Colonic mucosa (tissue), 4 donors: ENCODE measurements around the gene MGST2. TPM values are rescaled to one million over a fixed set of nuclear protein-coding genes. Genes with fewer than 3 reads are reported as not detected.
"Not testable (repeated sequence)": the region's sequence is repeated elsewhere in the genome, so short reads cannot be mapped to it uniquely, and the experiment has no call there.

Experiments
- DNase-seq: peaks from one replicate; pipeline ENCODE4 v3.0.0-alpha.2; 2020
- H3K27ac ChIP-seq: fragments of 200-600 bp; one replicate; pipeline ENCODE4 v1.8.0; 2021
- H3K27me3 ChIP-seq: fragments of 200-600 bp; one replicate; pipeline ENCODE4 v1.8.0; 2021
- H3K36me3 ChIP-seq: fragments of 200-600 bp; one replicate; pipeline ENCODE4 v1.8.0; 2021
- H3K4me1 ChIP-seq: fragments of 200-600 bp; one replicate; pipeline ENCODE4 v1.8.0; 2021; ENCODE audit warnings: mild to moderate bottlenecking
- H3K4me3 ChIP-seq: fragments of 200-600 bp; one replicate; pipeline ENCODE4 v1.8.0; 2021
- H3K9ac ChIP-seq, 2 donors: one replicate each; pipeline ENCODE4 v1.7.0; 2013; ENCODE audit warnings: control low read depth in 2 of 2, low read depth in 2 of 2, low read length in 2 of 2
- H3K9me3 ChIP-seq: fragments of 200-600 bp; one replicate; pipeline ENCODE4 v1.8.0; 2021
- intact Hi-C: fragments of 100-400 bp; cut with DNase I; formaldehyde crosslinking; loops from one replicate; pipeline ENCODE4 v1.14.1; 2022
- total RNA-seq, 2 donors: library from RNA; stranded (reverse); fragmentation: NEBNext Ultra II Directional in 1 of 2; extraction: Animal tissue kit (Norgen Biotek cat#: 25700) in 1 of 2; gene quantifications; one replicate each; pipeline ENCODE4 v1.2.1, GENCODE V29; 2021
- TF ChIP-seq, protein P1 (sequence below): fragments of 200-600 bp; IDR thresholded peaks from one replicate; pipeline ENCODE4 v1.8.0; 2022; ENCODE audit warnings: antibody characterized with exemption, mild to moderate bottlenecking
- donor health status: healthy.
- donor health status: DM: no; HTN: no; CAD: no.
- donor health status: DM: no; HTN: no; CAD: no.

The MGST2 gene
- total RNA-seq, 2 donors from 2014 or later, result 105 to 157 TPM

DNA sequence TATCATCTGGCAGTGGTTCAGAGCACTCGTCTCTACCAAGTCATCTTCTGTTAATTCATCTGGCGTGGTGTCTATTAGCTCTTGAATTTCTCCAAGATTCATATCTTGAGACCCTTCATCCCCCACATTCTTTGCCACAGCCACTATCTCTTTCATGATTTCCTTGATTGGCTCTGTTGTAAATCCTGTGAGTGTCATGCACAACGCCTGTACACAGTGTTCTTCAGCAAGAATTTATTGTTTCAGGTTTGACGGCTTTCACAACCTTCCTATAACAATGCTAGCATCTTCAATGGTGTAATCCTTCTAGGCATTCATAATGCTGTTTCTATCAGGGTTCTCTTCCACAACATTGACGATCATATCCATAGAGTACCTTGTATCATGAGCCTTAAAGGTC is 30.9 kb downstream of the MGST2 start:
- no peaks in the 10 kb centered on the region for H3K9me3 ChIP-seq
- TF ChIP-seq, protein P1, sequence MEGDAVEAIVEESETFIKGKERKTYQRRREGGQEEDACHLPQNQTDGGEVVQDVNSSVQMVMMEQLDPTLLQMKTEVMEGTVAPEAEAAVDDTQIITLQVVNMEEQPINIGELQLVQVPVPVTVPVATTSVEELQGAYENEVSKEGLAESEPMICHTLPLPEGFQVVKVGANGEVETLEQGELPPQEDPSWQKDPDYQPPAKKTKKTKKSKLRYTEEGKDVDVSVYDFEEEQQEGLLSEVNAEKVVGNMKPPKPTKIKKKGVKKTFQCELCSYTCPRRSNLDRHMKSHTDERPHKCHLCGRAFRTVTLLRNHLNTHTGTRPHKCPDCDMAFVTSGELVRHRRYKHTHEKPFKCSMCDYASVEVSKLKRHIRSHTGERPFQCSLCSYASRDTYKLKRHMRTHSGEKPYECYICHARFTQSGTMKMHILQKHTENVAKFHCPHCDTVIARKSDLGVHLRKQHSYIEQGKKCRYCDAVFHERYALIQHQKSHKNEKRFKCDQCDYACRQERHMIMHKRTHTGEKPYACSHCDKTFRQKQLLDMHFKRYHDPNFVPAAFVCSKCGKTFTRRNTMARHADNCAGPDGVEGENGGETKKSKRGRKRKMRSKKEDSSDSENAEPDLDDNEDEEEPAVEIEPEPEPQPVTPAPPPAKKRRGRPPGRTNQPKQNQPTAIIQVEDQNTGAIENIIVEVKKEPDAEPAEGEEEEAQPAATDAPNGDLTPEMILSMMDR, result no peak
- no peaks in the 10 kb centered on the region for H3K4me1 ChIP-seq
- no peaks in the 10 kb centered on the region for H3K36me3 ChIP-seq
- H3K27me3 ChIP-seq, result no peaks in the 10 kb centered on the region
- intact Hi-C loops, result no loop called here
- H3K27ac ChIP-seq, result no peak overlapping the region
- no peak overlapping the region for H3K9ac ChIP-seq
- no peak overlapping the region for H3K4me3 ChIP-seq
- DNase-seq, result no peak

DNA sequence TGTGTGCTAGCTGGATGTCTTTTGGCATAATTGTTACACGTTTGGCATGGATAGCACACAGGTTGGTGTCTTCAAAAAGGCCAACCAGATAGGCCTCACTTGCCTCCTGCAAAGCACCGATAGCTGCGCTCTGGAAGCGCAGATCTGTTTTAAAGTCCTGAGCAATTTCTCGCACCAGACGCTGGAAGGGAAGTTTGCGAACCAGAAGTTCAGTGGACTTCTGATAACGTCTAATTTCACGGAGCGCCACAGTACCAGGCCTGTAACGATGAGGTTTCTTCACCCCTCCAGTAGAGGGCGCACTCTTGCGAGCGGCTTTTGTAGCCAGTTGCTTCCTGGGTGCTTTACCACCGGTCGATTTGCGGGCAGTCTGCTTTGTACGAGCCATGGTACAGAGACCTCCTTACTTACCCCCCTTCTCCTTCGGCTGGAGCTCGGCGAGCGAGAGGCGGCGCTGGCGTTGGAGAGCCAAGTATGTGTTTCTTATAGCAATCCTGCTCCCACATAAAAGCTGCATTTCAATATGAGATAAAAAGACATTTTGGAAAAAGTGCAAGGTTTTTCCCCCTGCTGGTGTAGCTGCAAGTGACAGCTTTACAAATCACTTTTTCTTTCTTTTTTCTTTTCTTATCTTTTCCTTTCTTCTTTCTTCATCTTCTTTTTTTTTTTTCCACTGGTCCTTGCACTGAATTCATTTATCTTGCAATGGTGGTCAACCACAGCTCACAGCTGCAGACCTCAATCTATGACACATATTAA is 32.7 kb downstream of the MGST2 start:
- H3K27me3 ChIP-seq, H3K9me3 ChIP-seq, H3K27ac ChIP-seq, H3K9ac ChIP-seq, intact Hi-C loops, DNase-seq, H3K4me1 ChIP-seq, H3K4me3 ChIP-seq, H3K36me3 ChIP-seq: not testable (repeated sequence)

DNA sequence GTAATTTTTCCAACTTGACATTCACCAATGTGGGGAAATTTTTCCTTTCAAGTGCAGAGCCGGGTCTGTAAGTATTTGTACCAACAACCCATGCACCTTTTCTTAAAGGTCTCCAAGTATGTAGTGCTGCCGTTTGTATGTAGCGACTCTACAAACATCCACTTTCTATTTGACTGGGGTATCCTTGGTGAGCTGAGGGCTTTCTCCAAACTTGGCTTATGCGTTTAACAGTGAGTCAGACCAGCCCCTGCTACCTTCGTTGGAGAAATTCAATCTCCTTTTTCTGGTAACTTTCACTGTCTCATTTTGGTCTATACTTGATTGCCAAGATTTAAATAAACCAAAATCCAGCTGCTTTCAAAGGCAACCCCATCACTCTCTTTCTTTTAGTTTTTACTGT is 34.9 kb downstream of the MGST2 start:
- H3K9me3 ChIP-seq, result no peaks in the 10 kb centered on the region
- H3K27me3 ChIP-seq, result no peaks in the 10 kb centered on the region
- TF ChIP-seq, protein P1, result no peak
- H3K36me3 ChIP-seq, result no peaks in the 10 kb centered on the region
- no peak overlapping the region for H3K27ac ChIP-seq
- intact Hi-C loops, result no loop called here
- no peak for DNase-seq
- no peak overlapping the region for H3K9ac ChIP-seq
- no peak overlapping the region for H3K4me3 ChIP-seq
- H3K4me1 ChIP-seq, result no peaks in the 10 kb centered on the region

DNA sequence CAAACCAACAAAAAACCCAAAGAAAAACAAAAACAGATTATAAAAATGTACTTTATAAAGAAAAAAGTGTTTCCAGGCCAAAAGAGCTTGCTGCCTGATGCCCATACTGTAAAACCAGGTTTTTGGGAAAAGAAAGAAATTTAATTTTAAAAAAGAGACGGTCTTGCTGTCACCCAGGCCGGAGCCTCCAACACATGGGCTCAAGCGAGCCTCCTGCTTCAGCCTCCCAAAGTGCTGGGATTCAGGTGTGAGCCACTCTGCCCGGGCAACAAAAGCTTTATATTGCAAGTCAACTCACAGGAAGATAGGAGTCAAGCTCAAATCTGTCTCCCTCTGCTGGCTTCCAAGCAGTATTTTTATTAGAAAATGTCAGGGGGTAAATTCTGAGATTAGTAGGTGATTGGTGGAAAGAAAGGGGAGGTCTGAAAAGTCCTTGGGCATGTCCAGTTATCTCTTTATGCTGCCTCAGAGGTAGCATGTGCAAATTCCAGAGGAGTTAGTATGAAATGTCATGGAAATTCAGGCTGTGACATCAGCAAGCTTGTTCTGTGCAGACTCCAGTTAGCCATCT is 39.4 kb downstream of the MGST2 start:
- Histone ChIP-seq H3K4me1 (no peaks in the 10 kb centered on the region), H3K27ac (no peak overlapping the region), H3K9me3 (no peaks in the 10 kb centered on the region), H3K27me3 (no peaks in the 10 kb centered on the region), H3K4me3 (no peak overlapping the region), H3K9ac (no peak overlapping the region), H3K36me3 (no peaks in the 10 kb centered on the region)
- DNase-seq, result no peak
- intact Hi-C loops, result no loop called here
- TF ChIP-seq, protein P1, result no peak

DNA sequence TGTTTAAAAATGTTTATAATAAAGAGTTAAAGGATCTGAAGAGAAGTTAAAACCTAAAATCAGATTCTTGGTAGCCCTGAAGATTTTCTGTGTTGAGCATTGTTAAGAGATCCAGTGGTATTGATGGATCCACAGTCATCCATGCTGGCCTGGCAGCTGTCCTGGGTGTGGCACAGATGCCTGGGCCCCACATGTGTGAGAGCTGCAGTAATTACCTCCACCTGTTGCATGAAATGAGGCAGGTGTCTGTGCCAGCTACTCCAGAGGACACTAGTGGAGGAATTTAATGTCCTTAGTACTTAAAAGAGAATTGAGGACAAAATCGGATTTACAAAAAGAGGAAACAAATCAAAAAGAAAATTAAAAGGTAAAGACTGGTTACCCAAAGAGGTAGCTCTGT is 44.0 kb downstream of the MGST2 start:
- H3K4me1 ChIP-seq, result no peaks in the 10 kb centered on the region
- no peaks in the 10 kb centered on the region for H3K9me3 ChIP-seq
- intact Hi-C loops, result no loop called here
- H3K27me3 ChIP-seq, result no peaks in the 10 kb centered on the region
- no peak overlapping the region for H3K4me3 ChIP-seq
- no peak overlapping the region for H3K9ac ChIP-seq
- TF ChIP-seq, protein P1, result no peak
- DNase-seq, result no peak
- H3K36me3 ChIP-seq, result no peaks in the 10 kb centered on the region
- no peak overlapping the region for H3K27ac ChIP-seq

DNA sequence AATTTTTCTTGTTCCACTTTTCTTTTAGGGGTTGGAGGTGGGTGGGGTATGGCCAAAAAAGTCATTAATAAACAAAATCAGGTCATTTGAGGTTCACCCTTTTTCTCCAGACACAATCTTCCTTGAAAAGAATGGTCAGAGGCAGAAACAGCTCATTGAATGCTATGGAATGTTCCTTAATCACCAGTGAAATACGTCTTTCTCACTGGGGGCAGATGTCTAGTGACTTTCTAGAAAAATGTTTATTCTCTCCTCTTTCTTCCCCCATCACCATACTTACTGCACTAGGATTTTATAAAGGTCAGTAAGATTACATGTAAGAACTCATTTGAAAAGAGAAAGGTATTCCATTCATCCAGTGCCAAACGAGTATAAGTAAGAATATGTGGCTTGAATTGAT is 44.5 kb downstream of the MGST2 start:
- Histone ChIP-seq H3K9me3 (no peaks in the 10 kb centered on the region), H3K9ac (no peak overlapping the region), H3K4me1 (no peaks in the 10 kb centered on the region), H3K27me3 (no peaks in the 10 kb centered on the region), H3K27ac (no peak overlapping the region), H3K4me3 (no peak overlapping the region), H3K36me3 (no peaks in the 10 kb centered on the region)
- DNase-seq, result no peak
- TF ChIP-seq, protein P1, result no peak
- intact Hi-C loops, result no loop called here
